ENCODE data around the gene SNX3.
"Not testable (repeated sequence)": the region's sequence is repeated elsewhere in the genome, so short reads cannot be mapped to it uniquely, and the experiment has no call there.

Gene SNX3

GRCh38 chr6:108293527-108294296 is 32.9 kb upstream of the SNX3 start:
- TF ChIP-seq EZH2phosphoT487 (IDR thresholded peaks at IDR 0.05; ENCODE audit: low read depth) = no peak
- TF ChIP-seq, protein P1, sequence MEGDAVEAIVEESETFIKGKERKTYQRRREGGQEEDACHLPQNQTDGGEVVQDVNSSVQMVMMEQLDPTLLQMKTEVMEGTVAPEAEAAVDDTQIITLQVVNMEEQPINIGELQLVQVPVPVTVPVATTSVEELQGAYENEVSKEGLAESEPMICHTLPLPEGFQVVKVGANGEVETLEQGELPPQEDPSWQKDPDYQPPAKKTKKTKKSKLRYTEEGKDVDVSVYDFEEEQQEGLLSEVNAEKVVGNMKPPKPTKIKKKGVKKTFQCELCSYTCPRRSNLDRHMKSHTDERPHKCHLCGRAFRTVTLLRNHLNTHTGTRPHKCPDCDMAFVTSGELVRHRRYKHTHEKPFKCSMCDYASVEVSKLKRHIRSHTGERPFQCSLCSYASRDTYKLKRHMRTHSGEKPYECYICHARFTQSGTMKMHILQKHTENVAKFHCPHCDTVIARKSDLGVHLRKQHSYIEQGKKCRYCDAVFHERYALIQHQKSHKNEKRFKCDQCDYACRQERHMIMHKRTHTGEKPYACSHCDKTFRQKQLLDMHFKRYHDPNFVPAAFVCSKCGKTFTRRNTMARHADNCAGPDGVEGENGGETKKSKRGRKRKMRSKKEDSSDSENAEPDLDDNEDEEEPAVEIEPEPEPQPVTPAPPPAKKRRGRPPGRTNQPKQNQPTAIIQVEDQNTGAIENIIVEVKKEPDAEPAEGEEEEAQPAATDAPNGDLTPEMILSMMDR (IDR thresholded peaks at IDR 0.05; ENCODE audit: low read depth, low read length) = no peak
- Histone ChIP-seq H3K4me3 (ENCODE audit: low read length) (peak overlapping the region; percentile 97), H3K27ac (ENCODE audit: low read length) (no peak overlapping the region; the same call in 1 of the 2 replicates)

GRCh38 chr6:108292561-108292960 is 31.7 kb upstream of the SNX3 start:
- not testable (repeated sequence) for H4K20me1 ChIP-seq (ENCODE audit: insufficient read depth, low read length); H3K4me2 ChIP-seq (ENCODE audit: low read length); H3K36me3 ChIP-seq (replicated peaks; ENCODE audit: low read depth, low read length); H3K27ac ChIP-seq (ENCODE audit: low read length); H3K27me3 ChIP-seq (ENCODE audit: low read depth, low read length); H3K9ac ChIP-seq (ENCODE audit: low read length); H3K9me3 ChIP-seq (ENCODE audit: insufficient read depth, low read length); H3K4me3 ChIP-seq (ENCODE audit: low read length); H2AFZ ChIP-seq (ENCODE audit: low read depth, low read length); H3K79me2 ChIP-seq (ENCODE audit: low read length)
- peaks cover 13% of the 10 kb centered on the region for H3K4me1 ChIP-seq (ENCODE audit: low read length)

More at GRCh38 chr6:108293527-108294296, 32.9 kb upstream of the SNX3 start:
- Histone ChIP-seq H3K9me3 (ENCODE audit: insufficient read depth, low read length) (no peaks in the 10 kb centered on the region), H3K79me2 (ENCODE audit: low read length) (peaks cover 9% of the 10 kb centered on the region; the same call in 1 of the 2 replicates), H3K4me2 (ENCODE audit: low read length) (peak overlapping the region; percentile 80), H4K20me1 (ENCODE audit: insufficient read depth, low read length) (no peaks in the 10 kb centered on the region), H2AFZ (ENCODE audit: low read depth, low read length) (peak overlapping the region; percentile 85; the same call in 1 of the 2 replicates), H3K9ac (ENCODE audit: low read length) (peak overlapping the region; percentile 99; the same call in 1 of the 2 replicates), H3K36me3 (replicated peaks; ENCODE audit: low read depth, low read length) (no peaks in the 10 kb centered on the region), H3K4me1 (ENCODE audit: low read length) (peaks cover 13% of the 10 kb centered on the region), H3K27me3 (ENCODE audit: low read depth, low read length) (no peaks in the 10 kb centered on the region)

- Histone ChIP-seq H3K4me1 (ENCODE audit: low read length) (peaks cover 18% of the 10 kb centered on the region), H3K79me2 (ENCODE audit: low read length) (peaks cover 9% of the 10 kb centered on the region; the same call in 1 of the 2 replicates), H2AFZ (ENCODE audit: low read depth, low read length) (no peak overlapping the region), H3K4me3 (ENCODE audit: low read length) (no peak overlapping the region), H3K9ac (ENCODE audit: low read length) (no peak overlapping the region), H3K9me3 (ENCODE audit: insufficient read depth, low read length) (no peaks in the 10 kb centered on the region), H3K4me2 (ENCODE audit: low read length) (no peak overlapping the region), H3K27ac (ENCODE audit: low read length) (no peak overlapping the region), H4K20me1 (ENCODE audit: insufficient read depth, low read length) (no peaks in the 10 kb centered on the region), H3K27me3 (ENCODE audit: low read depth, low read length) (no peaks in the 10 kb centered on the region), H3K36me3 (replicated peaks; ENCODE audit: low read depth, low read length) (no peaks in the 10 kb centered on the region)
- TF ChIP-seq, protein P1 (IDR thresholded peaks at IDR 0.05; ENCODE audit: low read depth, low read length) = no peak
- no peak for TF ChIP-seq EZH2phosphoT487 (IDR thresholded peaks at IDR 0.05; ENCODE audit: low read depth)
Measured at GRCh38 chr6:108291091-108291490, 30.3 kb upstream of the SNX3 start.

DNA sequence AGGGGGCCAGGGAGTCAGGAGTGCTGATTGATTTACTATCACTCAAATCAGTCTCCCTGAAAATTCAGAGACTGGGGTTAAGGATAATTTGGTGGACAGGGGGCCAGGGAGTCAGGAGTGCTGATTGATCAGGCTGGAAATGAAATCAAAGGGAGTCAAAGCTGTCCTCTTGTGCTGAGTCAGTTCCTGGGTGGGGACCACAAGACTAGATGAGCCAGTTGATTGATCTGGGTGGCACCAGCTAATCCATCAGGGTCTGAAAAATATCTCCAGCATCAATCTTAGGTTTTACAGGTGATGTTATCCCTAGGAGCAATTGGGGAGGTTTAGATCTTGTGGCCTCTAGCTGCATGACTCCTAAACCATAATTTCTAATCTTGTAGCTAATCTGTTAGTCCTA is 27.9 kb upstream of the SNX3 start:
- no peaks in the 10 kb centered on the region for H3K79me2 ChIP-seq (ENCODE audit: low read length)

More for the DNA sequence above, 27.9 kb upstream of the SNX3 start:
- Histone ChIP-seq H3K27ac (ENCODE audit: low read length) (no peak overlapping the region), H4K20me1 (ENCODE audit: insufficient read depth, low read length) (no peaks in the 10 kb centered on the region), H3K36me3 (replicated peaks; ENCODE audit: low read depth, low read length) (no peaks in the 10 kb centered on the region), H3K4me1 (ENCODE audit: low read length) (peaks cover 11% of the 10 kb centered on the region), H3K9ac (ENCODE audit: low read length) (no peak overlapping the region), H2AFZ (ENCODE audit: low read depth, low read length) (no peak overlapping the region), H3K27me3 (ENCODE audit: low read depth, low read length) (no peaks in the 10 kb centered on the region), H3K4me3 (ENCODE audit: low read length) (no peak overlapping the region), H3K4me2 (ENCODE audit: low read length) (no peak overlapping the region), H3K9me3 (ENCODE audit: insufficient read depth, low read length) (no peaks in the 10 kb centered on the region)
- TF ChIP-seq EZH2phosphoT487 (IDR thresholded peaks at IDR 0.05; ENCODE audit: low read depth) = no peak
- TF ChIP-seq, protein P1 (IDR thresholded peaks at IDR 0.05; ENCODE audit: low read depth, low read length) = no peak
